Transverse colon (tissue), 4 donors: ENCODE measurements around the gene SEPTIN11. TPM values are rescaled to one million over a fixed set of nuclear protein-coding genes. Genes with fewer than 3 reads are reported as not detected.

Source experiments
- DNase-seq: peaks from one replicate; pipeline ENCODE4 v3.0.0-alpha.2; 2019
- H3K27ac ChIP-seq, 4 donors: fragments of 200-600 bp; sonication (generic); 2 replicates each; pipeline ENCODE4 v1.5.1; 2016 to 2018; ENCODE audit warnings: inconsistent platforms in 4 of 4
- H3K27me3 ChIP-seq: fragments of 200-600 bp; sonication (generic); 2 replicates; pipeline ENCODE4 v1.5.1; 2017; ENCODE audit warnings: inconsistent platforms
- H3K36me3 ChIP-seq, 4 donors: fragments of 200-600 bp; sonication (generic); 2 replicates each; pipeline ENCODE4 v1.5.1; 2017 to 2019; ENCODE audit warnings: inconsistent platforms in 4 of 4
- H3K4me1 ChIP-seq, 4 donors: fragments of 200-600 bp; sonication (generic); 2 replicates each; pipeline ENCODE4 v1.5.1; 2017 to 2020; ENCODE audit warnings: inconsistent platforms in 4 of 4
- H3K4me3 ChIP-seq, 4 donors: fragments of 200-600 bp; sonication (generic); 1 replicate in 1 of 4; 2 replicates in 3 of 4; pipeline versions ENCODE4 v1.5.1 to v1.6.1; 2017 to 2019; ENCODE audit warnings: inconsistent platforms in 4 of 4
- H3K9me3 ChIP-seq, 2 donors: fragments of 200-600 bp; sonication (generic); 2 replicates each; pipeline ENCODE4 v1.5.1; 2017 to 2019; ENCODE audit warnings: inconsistent platforms in 2 of 2
- CTCF ChIP-seq, 5 experiments: fragments of 200-600 bp in 3 of 5; fragments of 450-650 bp in 2 of 5; sonication (generic) in 3 of 5; IDR thresholded peaks; 1 replicate in 2 of 5; 2 replicates in 3 of 5; pipeline ENCODE4 v1.5.1; 2016 to 2017; ENCODE audit warnings: antibody characterized with exemption in 5 of 5, inconsistent platforms in 3 of 5, mild to moderate bottlenecking in 2 of 5, moderate library complexity in 1 of 5
- EP300 ChIP-seq: sonication (generic); formaldehyde crosslinking; IDR thresholded peaks from one replicate; pipeline ENCODE4 v1.6.1; 2017; ENCODE audit warnings: antibody characterized with exemption, low read depth
- POLR2A ChIP-seq: fragments of 450-650 bp; IDR thresholded peaks from one replicate; pipeline ENCODE4 v1.6.1; 2016; ENCODE audit warnings: antibody characterized with exemption, mild to moderate bottlenecking, moderate library complexity
- POLR2AphosphoS5 ChIP-seq, 3 donors: sonication (generic); formaldehyde crosslinking; IDR thresholded peaks; one replicate each; pipeline ENCODE4 v1.6.1; 2016; ENCODE audit warnings: antibody characterized with exemption in 3 of 3
- WGBS, 2 donors: methylation state at CpG; one replicate each; pipeline ENCODE4 v1.1.5; 2018; ENCODE audit warnings: low coverage in 1 of 2; 5-methylcytosine and 5-hydroxymethylcytosine counted together
- in situ Hi-C, 4 donors: fragments of 200-750 bp; cut with MboI; loops; one replicate each; pipeline versions ENCODE4 v1.15.0 to v1.15.1; 2017; ENCODE audit warnings: low sequenced_read_pairs in 3 of 4, low pct_ligation_motif_present in 1 of 4, low pct_unique_long_range_greater_than_20kb in 1 of 4
- intact Hi-C: fragments of 100-400 bp; cut with DNase I; formaldehyde crosslinking; loops from one replicate; pipeline ENCODE4 v1.15.1; 2023; ENCODE audit warnings: low total_unique reads
- total RNA-seq, 4 donors: library from RNA; depleted of rRNA; stranded (reverse); fragments of >200 nt; gene quantifications; one replicate each; pipeline ENCODE4 v1.1.0, GENCODE V29; 2016

The SEPTIN11 gene
- total RNA-seq, 4 donors from 2014 or later = 48.6 to 127 (median 78.8) TPM

- H3K9me3 ChIP-seq = no peaks in the 10 kb centered on the region
- no peak overlapping the region for H3K27ac ChIP-seq
- H3K4me1 ChIP-seq = peaks cover 0 to 14% (median 3%) of the 10 kb centered on the region in 4 donors
- DNase-seq = no peak
- WGBS, 2 donors = 100% methylated on average over 1 of the region's 1 CpG
- in situ Hi-C loops = no loop called here
- TF ChIP-seq POLR2A (no peak), EP300 (no peak), CTCF (IDR thresholded peaks at IDR 0.05) (no peak), POLR2AphosphoS5 (IDR thresholded peaks at IDR 0.05) (no peak)
- H3K36me3 ChIP-seq = peaks cover 0 to 19% (median 2%) of the 10 kb centered on the region in 4 donors
- intact Hi-C loops = no loop called here
- no peaks in the 10 kb centered on the region for H3K27me3 ChIP-seq
- no peak overlapping the region for H3K4me3 ChIP-seq
Measured at GRCh38 chr4:76997077-76997476, 47.5 kb downstream of the SEPTIN11 start.

GRCh38 chr4:76997532-76997931, 48.0 kb downstream of the SEPTIN11 start:
- in situ Hi-C loops (no loop called here), intact Hi-C loops (no loop called here)
- Histone ChIP-seq H3K36me3 (peaks cover 0 to 19% (median 2%) of the 10 kb centered on the region in 4 donors), H3K4me3 (no peak overlapping the region), H3K4me1 (peaks cover 0 to 14% (median 5%) of the 10 kb centered on the region in 4 donors), H3K27me3 (no peaks in the 10 kb centered on the region), H3K27ac (no peak overlapping the region), H3K9me3 (no peaks in the 10 kb centered on the region)
- DNase-seq = no peak
- 95 to 97% methylated on average over 5 of the region's 5 CpGs for WGBS, 2 donors
- TF ChIP-seq EP300 (no peak), CTCF (IDR thresholded peaks at IDR 0.05) (no peak), POLR2AphosphoS5 (IDR thresholded peaks at IDR 0.05) (no peak), POLR2A (no peak)

GRCh38 chr4:76998251-76998901, 48.8 kb downstream of the SEPTIN11 start:
- in situ Hi-C loops = no loop called here
- intact Hi-C loops = no loop called here
- Histone ChIP-seq H3K27ac (no peak overlapping the region), H3K36me3 (peaks cover 0 to 19% (median 2%) of the 10 kb centered on the region in 4 donors), H3K4me3 (no peak overlapping the region), H3K27me3 (no peaks in the 10 kb centered on the region), H3K9me3 (no peaks in the 10 kb centered on the region), H3K4me1 (peaks cover 0 to 19% (median 6%) of the 10 kb centered on the region in 4 donors)
- TF ChIP-seq POLR2A = no peak
- TF ChIP-seq CTCF (IDR thresholded peaks at IDR 0.05) = no peak
- no peak for TF ChIP-seq POLR2AphosphoS5 (IDR thresholded peaks at IDR 0.05)
- TF ChIP-seq EP300 = no peak
- no peak for DNase-seq
- WGBS, 2 donors = 90 to 93% methylated on average over 3 to 8 of the region's 8 CpGs

Other genes starting within 250 kb of the SEPTIN11 start
- 10 to 100 TPM; 19.3 to 63.2 (median 33.1) TPM for gene SOWAHB, start 51.6 kb upstream of the SEPTIN11 start, total RNA-seq
- gene CCNI, start 126.2 kb downstream of the SEPTIN11 start, total RNA-seq = 100 to 1,000 TPM in 3 of 4 donors, 10 to 100 TPM in 1; 91.7 to 206 (median 154) TPM
- gene CCNG2, start 207.5 kb downstream of the SEPTIN11 start, total RNA-seq = 100 to 1,000 TPM in 1 of 4 donors, 10 to 100 TPM in 3; 55.4 to 114 (median 79.4) TPM